NCI-H82 treated with DMSO at 0.1 percent for 48 hours (cell line): ENCODE measurements around the gene CDADC1.
A peak's percentile ranks its signal among the peaks of the same experiment; 100 is the strongest.

Experiments
- DNase-seq: peaks from one replicate; lab custom pipeline; 2025; ENCODE audit not compliant: unreplicated experiment; lab: John Stamatoyannopoulos, UW

CDADC1 gene

DNA sequence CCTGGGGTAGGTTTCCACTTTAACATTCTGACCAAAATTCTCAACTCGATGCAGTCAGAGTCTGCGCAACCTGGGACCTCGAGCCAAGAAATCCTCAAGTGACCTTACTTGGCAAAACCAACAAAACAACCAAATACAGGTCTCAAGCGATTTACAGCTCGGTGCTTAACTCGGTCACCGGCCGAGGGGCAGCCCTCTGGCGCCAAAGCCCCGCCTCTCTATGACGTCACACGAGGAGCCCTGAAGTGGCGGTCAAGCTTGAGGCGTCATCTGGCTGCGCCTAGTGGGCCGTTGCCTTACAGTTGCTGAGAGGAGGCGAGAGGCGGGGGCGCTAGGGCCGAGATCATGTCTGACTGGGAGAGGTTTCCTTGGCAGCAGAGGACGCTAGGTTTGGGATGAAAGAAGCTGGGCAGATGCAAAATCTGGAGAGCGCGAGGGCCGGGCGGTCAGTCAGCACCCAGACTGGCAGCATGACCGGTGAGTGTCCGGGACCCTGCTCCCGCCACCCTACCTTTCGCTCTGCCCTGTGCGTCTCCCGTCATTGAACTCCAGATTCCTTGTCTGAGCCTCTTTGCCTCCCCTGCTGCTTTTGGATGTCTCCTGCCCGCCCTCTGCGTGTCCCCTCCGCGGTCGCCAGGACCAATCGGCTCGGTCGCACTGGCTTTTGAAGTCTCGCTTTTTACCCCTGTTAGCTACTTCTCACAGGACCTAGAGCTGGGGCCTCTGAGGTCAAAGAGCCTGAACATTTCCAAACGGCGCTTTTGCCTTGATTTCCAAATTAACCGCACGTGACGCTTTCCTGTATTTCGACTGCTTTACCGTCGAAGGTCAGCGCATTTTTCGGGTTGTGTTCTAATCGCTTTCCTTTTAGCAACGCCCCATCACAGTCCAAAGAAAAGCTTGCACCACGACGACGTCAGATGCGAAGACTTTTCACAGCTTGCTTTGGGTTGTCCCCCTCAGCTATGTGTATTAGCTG, at the start of gene CDADC1:
CDADC1 (plus strand) TSS at position 283 of the 979 bp plus-strand sequence; CDS start at position 396, 113 bp downstream.
- peak; percentile 91 for DNase-seq

DNA sequence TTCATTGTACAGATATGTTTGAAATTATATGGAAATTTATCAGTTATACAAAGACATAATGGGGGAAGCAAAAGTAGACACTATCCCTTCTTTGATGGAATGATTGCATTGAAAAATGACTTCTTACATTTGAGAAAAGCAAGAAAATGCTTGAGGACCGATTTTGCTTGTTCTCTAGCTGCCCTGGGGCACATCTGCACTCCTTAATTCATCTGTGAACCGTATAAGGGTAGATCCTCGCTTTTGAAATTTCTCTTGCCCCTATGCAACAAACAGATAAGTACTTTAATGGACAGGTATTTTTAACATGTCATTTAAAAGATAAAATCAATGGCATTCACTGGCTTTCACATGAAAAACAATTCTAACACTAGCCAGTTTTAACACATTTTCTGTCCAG, 41.1 kb upstream of the CDADC1 start:
- DNase-seq = no peak

DNA sequence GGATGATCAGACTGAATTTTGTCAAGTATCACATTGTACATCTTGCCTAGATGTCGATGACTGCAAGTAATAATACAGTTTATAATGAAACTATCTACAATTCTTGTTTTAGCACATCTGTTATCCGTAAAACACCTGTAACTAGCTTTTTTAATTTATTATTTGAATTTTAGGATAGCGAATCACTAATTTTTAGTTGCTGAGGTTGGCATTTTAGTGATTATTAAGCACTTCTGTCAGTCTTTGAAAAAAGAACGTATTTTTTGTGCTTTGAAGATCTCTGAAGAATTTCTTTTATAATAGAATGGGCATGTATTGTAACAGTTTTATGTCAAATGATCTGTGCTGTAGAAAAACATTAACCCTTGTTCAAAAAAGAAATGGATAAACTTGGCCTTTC, 39.1 kb upstream of the CDADC1 start:
- no peak for DNase-seq

DNA sequence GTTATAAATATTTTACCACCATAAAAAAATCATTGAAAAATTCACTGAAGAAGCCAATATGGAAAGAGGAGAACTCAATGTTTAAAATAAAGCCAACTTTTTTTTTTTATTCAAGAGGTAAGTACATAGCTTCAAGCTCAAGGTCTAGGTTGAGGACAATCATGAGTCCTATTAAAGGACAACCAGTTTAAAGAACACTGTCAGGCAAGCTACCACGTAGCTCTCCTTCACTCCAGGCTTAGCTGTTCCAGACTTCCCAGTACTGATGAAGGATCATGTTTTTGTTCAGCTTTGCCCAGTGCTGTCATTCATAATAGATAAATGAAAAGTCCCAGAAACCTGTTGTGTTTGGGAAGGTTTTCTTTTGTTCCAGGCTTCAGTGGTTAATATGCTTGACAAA, 37.6 kb upstream of the CDADC1 start:
- no peak for DNase-seq

DNA sequence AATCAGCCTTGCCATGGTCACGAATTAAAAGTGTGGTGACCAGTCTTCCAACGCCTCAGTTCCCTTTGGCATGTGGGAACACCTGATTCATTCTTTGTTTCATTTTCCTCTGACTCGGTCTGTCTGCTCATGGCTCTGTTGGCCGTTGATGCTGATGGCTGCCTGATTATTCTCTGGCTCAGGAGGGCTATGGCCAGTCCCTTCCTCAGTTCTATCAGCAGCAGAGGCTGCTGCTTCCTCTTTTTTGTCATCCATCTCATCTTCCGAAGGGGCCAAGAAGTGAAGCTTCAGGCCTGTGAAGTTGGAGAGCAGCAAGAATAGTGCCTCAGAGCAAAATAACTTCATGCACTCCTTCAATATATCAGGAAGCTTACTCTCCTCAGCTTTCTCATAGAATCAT, 37.1 kb upstream of the CDADC1 start:
- no peak for DNase-seq

DNA sequence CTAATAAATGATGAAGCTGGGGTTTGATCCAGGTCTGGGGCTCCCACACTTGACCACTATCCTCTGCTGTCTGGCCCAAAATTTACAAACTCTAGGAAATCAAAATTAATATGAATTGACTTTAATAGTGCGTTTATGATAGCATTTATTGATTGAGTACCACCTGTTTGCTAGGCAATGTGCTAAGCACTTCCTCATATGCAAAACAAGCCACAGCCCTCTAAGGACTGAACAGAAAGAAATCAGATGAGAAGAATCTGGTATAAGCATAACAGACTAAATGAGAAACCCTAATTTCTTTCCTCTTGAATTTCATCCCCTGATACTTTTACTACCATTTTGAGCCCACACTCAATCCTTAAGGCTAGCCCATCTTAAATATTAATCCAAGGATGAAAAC, 34.2 kb upstream of the CDADC1 start:
- DNase-seq = no peak

DNA sequence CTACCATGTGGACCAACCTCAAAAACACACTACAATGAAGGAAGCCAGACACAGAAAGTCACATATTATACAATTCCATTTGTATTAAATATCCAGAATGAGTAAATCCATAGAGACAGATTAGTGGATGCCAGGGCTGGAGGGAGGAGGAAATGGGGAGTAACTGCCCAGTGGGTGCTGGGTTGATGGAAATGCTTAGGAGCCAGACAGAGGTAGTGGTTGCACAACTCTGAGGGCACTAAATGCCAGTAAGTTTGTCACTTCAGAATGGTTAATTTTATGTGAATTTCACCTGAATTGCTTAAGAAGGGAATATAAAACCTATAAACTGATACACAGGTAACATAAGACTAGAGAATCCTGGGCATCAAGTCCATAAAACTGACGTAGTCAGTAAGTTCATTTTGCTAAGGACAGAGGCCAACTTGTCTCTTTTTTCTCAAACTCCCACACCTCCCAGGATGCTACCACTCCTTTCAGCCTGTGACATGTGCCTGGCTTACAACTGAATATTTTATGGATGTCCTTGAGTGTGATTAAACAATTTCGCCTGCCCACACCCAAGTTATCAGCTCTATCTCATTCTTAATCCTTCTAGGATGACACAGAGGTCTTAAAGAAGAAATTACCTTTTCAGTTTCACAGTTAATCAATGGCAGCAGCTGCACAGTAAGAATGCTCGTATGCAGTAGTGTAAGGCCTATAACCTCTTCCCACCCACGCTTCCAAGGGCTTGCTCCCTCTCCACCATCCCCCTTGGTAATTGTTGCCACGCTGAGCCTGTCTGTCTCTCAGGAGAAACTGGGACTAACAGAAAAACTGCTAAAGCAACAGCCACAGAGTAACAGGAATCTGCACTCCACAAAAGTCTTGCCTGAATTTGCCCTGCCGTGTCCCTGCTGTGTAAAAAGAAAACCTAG, 33.5 kb upstream of the CDADC1 start:
- DNase-seq = no peak

DNA sequence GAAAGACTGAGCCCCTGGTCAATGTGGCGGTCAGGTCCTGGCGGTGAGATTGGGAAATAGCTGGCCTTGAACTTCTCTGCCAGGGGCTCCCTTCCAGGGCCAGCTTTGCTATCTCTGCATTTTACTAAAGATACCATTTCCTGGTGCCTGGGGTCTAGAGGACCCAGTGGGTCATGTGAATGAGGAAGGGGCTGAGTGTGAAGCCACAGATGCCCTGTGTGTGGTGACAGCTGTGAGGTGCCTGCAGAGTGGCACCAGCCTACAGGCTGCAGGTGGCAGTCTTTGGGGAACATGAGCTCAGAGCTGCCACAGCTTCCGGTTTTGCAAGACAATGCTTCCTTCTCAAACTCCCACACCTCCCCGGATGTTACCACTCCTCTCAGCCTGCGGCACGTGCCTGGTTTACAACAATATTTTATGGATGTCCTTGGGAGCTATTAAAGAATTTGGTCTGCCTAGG, 32.8 kb upstream of the CDADC1 start:
- no peak for DNase-seq

DNA sequence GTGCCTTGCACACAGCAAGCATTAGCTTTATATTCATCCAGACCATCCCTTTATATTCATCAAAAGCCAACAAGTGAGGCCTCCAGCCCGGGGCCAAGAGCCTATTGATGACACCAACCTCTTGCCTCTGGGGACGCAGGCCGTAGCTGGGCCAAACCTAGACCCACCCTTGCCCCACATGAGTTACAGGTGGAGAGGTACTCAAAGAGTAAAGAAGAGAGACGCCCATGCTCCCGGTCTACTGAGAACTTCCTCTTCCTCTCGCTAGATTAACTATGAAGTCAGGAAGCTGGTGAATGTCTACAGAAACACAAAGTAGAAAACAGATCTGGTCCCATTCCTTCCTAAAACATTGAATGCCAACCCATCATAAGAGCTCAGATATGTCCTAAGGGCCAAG, 31.4 kb upstream of the CDADC1 start:
- DNase-seq = no peak

DNA sequence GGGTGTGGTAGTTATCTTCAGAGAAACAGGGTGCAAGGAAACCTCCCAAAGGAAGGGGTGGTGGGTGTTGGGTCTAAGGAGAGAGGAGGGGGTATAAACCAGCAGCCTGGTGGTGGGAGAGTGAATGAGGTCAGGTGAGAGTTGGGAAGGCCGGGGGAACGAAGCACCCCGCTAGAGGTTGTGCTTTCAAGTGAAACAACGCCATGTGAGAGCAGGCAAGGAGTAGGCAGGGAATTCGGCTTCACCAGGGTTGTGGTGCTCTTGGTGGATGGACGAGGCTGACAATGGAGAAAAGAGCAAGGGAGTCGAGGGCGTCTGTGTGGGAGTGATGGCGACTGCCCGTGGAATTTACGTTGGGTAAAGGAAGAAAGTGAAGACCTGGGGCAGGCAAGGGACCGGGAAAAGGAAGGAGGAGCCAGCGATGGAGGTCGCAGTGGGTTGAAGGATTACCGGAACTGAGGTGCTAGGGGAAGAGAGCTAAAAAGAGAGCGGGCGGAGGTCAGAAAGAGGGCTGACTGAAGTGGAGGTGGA, 29.7 kb upstream of the CDADC1 start:
- DNase-seq = no peak

DNA sequence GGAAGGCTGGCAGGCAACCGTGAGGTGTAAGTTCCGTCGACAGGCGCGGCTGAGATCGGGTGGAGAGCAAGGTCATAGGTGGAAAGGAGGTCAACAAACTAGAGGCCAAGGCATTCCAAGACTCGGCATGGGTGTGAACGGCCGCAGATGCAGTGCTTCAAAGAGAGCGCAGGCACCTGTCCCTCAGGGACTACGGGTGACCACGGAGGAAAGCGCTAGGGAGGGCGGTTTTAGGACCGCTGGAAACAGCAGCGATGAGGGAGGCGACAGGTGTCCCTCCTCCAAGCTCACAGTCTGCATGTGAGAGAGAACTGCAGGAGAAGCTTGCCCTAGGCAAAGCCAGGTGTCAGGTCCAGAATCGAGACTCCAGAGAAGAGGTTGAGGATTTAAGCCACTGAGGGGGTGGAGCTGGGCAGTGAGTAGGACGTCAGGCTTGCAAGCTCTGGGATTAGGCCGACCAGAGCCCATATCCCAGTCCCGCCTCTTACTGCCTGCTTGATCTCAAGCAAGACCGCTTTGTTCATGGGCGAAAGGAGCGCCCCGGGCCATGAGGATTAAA, 29.2 kb upstream of the CDADC1 start:
- DNase-seq = peak; percentile 45

DNA sequence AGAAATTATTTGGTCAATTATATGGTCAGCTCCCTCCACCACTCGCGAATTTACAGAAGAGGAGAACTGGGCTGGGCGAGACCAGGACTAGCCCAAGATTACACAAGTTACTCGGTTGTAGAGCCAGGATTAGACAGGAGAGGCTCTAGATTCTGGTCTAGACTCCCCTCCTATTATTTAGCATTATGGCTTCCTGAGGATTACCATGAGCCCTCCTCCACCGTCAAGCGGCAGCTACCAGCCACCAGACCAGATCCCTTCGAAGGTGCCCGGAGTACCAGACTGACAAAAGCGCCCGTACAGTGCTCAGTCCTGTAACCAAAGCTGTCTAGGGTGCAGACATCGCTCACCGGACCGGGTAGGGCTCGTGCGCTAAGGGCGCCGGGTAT, 28.1 kb upstream of the CDADC1 start:
- peak; percentile 60 for DNase-seq

DNA sequence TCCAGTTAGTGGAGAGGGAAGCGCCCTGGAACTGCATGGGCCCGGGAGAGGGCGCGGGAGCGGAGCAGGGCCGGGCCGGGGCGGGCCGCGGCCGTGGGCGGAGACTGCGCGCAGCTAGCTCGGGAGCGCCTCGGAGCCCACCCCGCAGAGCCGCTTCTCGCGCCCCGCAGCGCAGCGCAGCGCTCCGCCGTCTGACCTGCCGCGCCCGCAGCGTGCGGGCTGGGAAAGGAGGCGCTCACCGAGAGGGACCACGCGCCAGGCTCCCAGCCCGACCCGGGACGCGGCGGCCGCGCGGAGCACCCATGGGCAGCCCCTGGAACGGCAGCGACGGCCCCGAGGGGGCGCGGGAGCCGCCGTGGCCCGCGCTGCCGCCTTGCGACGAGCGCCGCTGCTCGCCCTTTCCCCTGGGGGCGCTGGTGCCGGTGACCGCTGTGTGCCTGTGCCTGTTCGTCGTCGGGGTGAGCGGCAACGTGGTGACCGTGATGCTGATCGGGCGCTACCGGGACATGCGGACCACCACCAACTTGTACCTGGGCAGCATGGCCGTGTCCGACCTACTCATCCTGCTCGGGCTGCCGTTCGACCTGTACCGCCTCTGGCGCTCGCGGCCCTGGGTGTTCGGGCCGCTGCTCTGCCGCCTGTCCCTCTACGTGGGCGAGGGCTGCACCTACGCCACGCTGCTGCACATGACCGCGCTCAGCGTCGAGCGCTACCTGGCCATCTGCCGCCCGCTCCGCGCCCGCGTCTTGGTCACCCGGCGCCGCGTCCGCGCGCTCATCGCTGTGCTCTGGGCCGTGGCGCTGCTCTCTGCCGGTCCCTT, 27.5 kb upstream of the CDADC1 start, which contains the start of gene MLNR:
MLNR (plus strand) TSS at position 303 of the 820 bp plus-strand sequence; CDS start at position 303, 0 bp downstream.
- peak; percentile 35 for DNase-seq

DNA sequence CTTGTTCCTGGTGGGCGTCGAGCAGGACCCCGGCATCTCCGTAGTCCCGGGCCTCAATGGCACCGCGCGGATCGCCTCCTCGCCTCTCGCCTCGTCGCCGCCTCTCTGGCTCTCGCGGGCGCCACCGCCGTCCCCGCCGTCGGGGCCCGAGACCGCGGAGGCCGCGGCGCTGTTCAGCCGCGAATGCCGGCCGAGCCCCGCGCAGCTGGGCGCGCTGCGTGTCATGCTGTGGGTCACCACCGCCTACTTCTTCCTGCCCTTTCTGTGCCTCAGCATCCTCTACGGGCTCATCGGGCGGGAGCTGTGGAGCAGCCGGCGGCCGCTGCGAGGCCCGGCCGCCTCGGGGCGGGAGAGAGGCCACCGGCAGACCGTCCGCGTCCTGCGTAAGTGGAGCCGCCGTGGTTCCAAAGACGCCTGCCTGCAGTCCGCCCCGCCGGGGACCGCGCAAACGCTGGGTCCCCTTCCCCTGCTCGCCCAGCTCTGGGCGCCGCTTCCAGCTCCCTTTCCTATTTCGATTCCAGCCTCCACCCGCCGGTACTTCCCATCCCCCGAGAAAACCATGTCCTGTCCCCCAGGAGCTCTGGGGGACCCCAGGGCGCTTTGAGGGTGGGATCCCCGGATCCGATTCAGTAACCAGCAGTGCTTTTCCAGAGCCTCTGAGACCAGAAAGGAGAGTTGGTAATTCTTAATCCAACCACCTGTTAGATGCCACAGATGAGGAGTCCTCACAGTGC, 26.7 kb upstream of the CDADC1 start:
- DNase-seq = no peak

DNA sequence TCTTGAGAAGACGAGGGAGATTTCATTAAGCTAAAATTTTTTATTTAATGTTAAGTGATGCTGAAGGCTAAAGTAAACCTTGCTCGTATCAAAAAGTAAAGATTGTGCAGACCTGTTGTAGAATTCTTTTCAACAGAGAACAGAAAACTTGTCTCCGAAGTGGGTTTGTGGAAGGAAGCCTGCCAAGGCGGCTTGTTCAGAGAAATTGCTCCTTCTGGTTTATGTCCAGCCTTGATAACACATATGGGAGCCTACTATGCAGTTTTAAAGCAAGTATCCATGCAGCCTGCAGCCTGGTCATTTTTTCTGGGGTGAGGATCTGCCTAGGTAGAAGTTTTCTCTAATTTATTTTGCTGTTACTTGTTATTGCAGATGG, 26.1 kb upstream of the CDADC1 start:
- no peak for DNase-seq

DNA sequence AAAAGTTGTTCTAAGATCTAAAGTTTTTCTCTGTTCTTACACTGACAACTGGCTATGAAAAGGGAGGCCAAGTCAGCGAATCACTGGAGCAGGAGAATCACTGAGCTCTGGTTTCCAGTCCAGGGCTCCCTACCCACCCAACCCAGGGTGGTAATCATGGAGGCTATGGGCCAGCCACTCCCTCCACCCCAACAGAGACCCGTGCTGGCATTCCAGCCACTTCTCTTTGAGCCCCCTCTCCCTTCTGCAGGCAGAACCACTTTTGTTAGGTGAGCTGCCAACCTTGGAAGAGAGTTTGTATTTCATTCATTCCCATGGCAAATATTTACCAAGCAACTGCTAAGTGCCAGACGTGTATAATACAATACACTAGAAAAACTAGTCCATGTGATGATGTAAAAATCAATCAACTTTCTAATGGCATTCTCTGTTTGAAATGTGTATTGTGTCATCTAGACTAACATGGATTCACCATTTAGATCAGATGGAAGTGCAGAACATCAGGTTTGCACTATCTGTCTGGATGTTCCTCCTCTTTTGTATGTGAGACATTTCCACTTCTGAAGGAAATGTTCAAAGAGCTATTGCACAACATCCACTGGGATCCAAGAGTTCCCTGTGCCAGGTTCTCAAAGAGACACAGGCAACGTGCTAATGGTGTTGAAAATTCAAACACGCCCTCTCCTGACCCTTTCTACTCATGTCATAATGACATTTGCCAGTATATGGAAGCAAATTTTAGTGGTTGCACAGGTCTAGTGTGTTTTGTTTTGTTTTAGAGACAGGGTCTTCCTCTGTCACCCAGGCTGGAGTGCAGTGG, 22.3 kb upstream of the CDADC1 start:
- DNase-seq = no peak

DNA sequence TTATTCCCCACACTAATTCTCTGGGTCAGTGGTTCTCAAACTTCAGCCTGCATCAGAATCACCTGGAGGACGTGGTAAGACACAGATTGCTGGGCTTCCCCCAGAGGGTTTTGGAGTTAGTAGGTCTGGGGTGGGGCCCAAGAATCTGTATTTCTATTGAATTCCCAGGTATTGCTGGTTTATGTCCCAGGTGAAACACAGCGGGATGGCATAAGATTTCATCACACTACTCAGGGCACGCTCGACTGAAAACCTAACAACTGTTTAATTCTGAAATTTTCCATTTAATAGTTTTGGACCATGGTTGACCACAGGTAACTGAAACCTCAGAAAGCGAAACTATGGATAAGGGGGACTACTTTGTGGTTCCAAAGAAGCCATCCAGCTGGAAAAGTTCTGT, 21.1 kb upstream of the CDADC1 start:
- no peak for DNase-seq

DNA sequence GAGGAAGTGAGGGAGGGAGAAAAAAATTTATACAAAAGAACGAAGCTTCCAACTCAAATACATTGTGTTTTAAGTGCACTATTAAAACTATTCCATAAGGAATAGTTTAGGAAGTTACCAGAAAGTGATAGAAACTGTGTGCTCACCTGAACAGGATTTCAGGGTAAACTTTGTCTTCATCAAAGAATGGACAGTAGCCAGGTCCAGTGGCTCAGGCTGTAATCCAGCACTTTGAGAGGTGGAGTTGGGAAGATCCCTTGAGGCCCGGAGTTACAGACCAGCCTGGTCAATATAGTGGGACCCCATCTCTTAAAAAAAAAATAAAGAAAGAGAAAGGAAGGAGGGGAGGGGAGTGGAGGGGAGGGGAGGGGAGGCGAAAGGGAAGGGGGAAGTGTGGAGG, 13.0 kb upstream of the CDADC1 start:
- DNase-seq = no peak
